ENCODE data around the gene C1orf21.

The C1orf21 gene

DNA sequence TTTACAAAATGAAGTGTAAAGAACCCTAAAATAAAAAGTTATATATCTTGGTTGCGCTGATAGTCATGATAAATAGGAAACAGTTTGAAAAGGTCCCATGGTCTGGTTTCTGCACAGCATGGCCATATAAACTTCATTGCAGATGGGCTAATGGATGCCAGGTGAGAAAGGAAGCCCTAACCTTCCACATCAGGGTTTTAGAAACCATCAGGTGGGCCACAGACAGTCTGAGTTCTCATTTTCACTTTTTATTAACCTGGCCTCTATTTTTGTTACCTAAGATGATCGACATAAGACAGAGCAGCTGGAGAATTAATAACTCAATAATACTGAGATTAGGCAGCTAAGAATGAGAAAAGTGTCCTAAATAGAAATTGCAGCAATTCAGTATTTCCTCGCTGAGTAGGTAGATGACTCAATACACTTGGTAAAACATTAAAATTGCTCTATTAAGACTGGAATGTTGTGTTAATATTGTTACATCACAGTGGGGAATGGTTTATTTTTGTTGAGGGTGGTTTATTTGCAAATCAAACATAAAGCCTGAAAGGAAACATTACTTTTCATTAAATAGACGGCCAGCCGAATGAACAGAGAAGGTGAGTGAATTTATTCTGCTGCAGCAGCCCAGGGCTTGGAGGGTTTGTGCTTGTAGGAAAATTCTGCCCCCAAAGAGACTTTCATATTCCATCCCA is 21.1 kb downstream of the C1orf21 start:
- Mint-ChIP-seq H3K4me1 (ENCODE audit: low read depth in 2 of 2) (peaks cover 10 to 63% of the 10 kb centered on the region in 2 donors), H3K36me3 (ENCODE audit: insufficient read depth) (no peaks in the 10 kb centered on the region), H3K9me3 (no peaks in the 10 kb centered on the region), H3K27ac (peak overlapping the region in 1 of 2 donors; percentile 1), H3K27me3 (no peaks in the 10 kb centered on the region), H3K4me3 (no peak overlapping the region)
- no peak for DNase-seq
- no peak for ATAC-seq (replicated peaks)

DNA sequence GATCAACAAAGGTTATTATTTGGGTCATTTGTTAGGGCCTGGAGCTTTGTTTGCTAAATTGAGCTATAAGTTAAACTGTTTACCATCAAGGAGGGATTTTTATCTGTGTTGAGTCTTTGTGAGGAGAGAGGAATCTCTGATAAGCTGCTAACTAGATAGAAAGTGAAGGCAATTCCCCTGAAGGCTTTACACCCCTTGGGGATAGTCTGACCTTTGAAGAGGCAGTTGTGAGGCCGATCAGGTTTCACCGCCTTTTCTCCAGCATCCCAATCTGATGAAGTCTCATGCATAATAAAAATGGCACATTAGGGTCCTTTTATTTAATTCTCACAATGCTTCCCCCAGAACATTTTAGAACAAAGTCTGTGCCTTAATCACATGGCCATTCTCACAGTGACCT is 21.8 kb downstream of the C1orf21 start:
- peak overlapping the region in 1 of 2 donors; percentile 56 for H3K27ac Mint-ChIP-seq
- no peak for ATAC-seq (replicated peaks)

DNA sequence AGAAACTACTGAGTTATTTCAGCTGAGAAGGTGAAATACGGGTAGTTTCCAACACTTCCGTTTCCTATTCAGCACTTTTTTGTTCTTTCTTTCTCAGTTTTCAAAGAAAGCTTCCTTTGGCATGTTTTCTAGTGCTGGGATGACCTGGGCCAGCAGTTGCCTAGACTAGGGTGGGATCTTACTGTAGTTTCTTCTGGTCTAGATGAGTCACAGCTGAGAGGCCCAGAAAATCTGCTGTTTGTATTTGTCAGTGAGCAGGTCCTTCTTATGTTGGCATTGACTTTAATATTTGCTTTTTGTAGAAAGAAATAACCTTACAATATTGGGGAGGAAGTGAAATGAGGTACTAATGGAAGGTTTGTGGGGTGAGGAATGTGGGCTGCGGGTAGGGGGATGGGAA is 22.2 kb downstream of the C1orf21 start:
- H3K36me3 Mint-ChIP-seq (ENCODE audit: insufficient read depth): peaks cover under 1% of the 10 kb centered on the region
- DNase-seq: no peak
- no peaks in the 10 kb centered on the region for H3K9me3 Mint-ChIP-seq
- no peaks in the 10 kb centered on the region for H3K27me3 Mint-ChIP-seq
- no peak overlapping the region for H3K4me3 Mint-ChIP-seq
- ATAC-seq (replicated peaks): no peak
- peak overlapping the region in 1 of 2 donors; percentile 56 for H3K27ac Mint-ChIP-seq
- peaks cover 9 to 63% of the 10 kb centered on the region in 2 donors for H3K4me1 Mint-ChIP-seq (ENCODE audit: low read depth in 2 of 2)

More for the DNA sequence above, 21.8 kb downstream of the C1orf21 start:
- H3K36me3 Mint-ChIP-seq (ENCODE audit: insufficient read depth): no peaks in the 10 kb centered on the region
- no peaks in the 10 kb centered on the region for H3K9me3 Mint-ChIP-seq
- H3K4me3 Mint-ChIP-seq: no peak overlapping the region
- peaks cover 9 to 63% of the 10 kb centered on the region in 2 donors for H3K4me1 Mint-ChIP-seq (ENCODE audit: low read depth in 2 of 2)
- H3K27me3 Mint-ChIP-seq: no peaks in the 10 kb centered on the region
- no peak for DNase-seq

DNA sequence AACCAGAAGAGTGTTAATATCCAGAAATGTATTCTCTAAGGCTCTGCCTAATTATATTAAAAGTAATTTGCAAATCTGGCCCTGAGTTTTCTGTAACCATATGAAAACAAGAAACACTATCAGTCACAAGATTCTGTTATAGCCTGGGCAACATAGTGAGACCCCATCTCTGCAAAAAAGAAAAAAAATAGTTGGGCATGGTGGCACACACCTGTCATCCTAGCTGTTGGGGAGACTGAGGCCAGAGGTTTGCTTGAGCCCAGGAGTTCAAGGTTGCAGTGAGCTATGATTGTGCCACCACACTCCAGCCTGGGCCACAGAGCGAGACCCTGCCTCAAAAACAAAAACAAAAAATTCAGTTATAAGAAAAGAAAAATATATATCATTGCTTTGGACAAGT is 25.6 kb downstream of the C1orf21 start:
- no peaks in the 10 kb centered on the region for H3K9me3 Mint-ChIP-seq
- no peak for ATAC-seq (replicated peaks)
- peaks cover 13 to 62% of the 10 kb centered on the region in 2 donors for H3K4me1 Mint-ChIP-seq (ENCODE audit: low read depth in 2 of 2)
- no peak overlapping the region for H3K27ac Mint-ChIP-seq
- H3K27me3 Mint-ChIP-seq: peaks cover 0 to 6% of the 10 kb centered on the region in 2 donors
- DNase-seq: no peak
- H3K4me3 Mint-ChIP-seq: no peak overlapping the region
- H3K36me3 Mint-ChIP-seq (ENCODE audit: insufficient read depth): peaks cover 2% of the 10 kb centered on the region

DNA sequence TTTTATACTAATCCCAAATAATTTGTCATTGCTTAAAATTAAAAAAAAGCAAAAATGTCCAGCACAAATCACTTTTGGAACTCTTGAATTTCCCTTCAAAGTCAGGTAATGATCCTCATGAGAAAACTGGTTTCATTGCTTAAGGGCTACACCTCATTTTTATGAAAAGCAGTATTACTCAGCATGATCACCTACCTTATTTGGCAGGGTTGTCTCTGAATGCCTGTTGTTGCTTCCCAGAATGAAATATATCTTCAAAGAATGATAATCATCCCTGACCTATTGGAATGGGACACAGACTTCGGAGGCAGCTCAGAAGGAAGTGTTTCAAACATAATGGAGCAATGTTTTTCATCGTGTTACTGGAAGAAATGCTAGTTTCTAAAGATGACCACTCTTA is 29.7 kb downstream of the C1orf21 start:
- Mint-ChIP-seq H3K36me3 (ENCODE audit: insufficient read depth) (peaks cover 2% of the 10 kb centered on the region), H3K4me1 (ENCODE audit: low read depth in 2 of 2) (peaks cover 16 to 65% of the 10 kb centered on the region in 2 donors), H3K27ac (no peak overlapping the region), H3K27me3 (peaks cover 0 to 6% of the 10 kb centered on the region in 2 donors), H3K4me3 (no peak overlapping the region), H3K9me3 (no peaks in the 10 kb centered on the region)
- no peak for ATAC-seq (replicated peaks)
- no peak for DNase-seq

DNA sequence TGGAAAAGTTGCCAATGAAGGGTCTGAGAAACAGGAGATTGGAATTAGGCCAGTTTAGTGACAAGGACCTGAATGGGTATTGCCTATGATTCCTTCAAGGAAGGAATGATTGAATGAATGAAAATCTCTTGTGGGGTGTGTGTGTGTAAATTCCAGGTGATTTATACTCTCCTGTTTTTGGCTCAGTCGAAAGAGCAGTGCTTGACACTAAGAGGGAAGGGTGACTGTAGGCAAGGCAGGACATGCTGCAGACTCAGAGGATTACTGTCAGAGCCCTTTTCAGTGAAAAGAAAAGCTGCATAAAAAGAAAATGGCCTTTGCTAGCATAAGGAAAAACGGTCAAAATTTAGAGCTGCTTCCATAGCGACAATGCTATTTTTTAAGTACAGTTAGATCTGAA is 30.1 kb downstream of the C1orf21 start:
- Mint-ChIP-seq H3K27me3 (peaks cover 0 to 6% of the 10 kb centered on the region in 2 donors), H3K27ac (no peak overlapping the region), H3K36me3 (ENCODE audit: insufficient read depth) (peaks cover 2% of the 10 kb centered on the region), H3K4me3 (no peak overlapping the region), H3K9me3 (no peaks in the 10 kb centered on the region), H3K4me1 (ENCODE audit: low read depth in 2 of 2) (peaks cover 16 to 65% of the 10 kb centered on the region in 2 donors)
- DNase-seq: no peak
- ATAC-seq (replicated peaks): no peak

DNA sequence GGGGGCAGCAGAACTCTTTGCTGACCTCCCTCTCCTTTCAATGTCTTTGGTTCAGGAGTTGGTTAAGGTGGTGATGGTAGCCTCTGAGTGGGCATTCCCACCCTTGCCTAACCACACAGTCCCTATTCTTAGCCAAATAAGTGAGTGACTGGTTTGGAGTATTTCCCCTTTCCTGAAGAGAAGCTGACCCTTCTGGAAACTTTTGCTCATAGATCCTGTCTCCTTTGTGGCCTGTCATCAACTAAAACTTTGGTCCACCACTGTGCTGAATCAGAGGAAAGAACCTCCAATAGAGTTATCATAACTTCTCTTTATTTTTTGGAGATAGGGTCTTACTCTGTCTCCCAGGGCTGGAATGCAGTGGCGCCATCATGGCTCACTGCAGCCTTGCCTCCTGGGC is 31.1 kb downstream of the C1orf21 start:
- H3K9me3 Mint-ChIP-seq: no peaks in the 10 kb centered on the region
- H3K36me3 Mint-ChIP-seq (ENCODE audit: insufficient read depth): peaks cover 2% of the 10 kb centered on the region
- H3K27ac Mint-ChIP-seq: peak overlapping the region in 1 of 2 donors; percentile 35
- ATAC-seq (replicated peaks) (no peak), DNase-seq (no peak)
- peaks cover 0 to 6% of the 10 kb centered on the region in 2 donors for H3K27me3 Mint-ChIP-seq
- H3K4me1 Mint-ChIP-seq (ENCODE audit: low read depth in 2 of 2): peaks cover 16 to 59% of the 10 kb centered on the region in 2 donors
- H3K4me3 Mint-ChIP-seq: no peak overlapping the region

DNA sequence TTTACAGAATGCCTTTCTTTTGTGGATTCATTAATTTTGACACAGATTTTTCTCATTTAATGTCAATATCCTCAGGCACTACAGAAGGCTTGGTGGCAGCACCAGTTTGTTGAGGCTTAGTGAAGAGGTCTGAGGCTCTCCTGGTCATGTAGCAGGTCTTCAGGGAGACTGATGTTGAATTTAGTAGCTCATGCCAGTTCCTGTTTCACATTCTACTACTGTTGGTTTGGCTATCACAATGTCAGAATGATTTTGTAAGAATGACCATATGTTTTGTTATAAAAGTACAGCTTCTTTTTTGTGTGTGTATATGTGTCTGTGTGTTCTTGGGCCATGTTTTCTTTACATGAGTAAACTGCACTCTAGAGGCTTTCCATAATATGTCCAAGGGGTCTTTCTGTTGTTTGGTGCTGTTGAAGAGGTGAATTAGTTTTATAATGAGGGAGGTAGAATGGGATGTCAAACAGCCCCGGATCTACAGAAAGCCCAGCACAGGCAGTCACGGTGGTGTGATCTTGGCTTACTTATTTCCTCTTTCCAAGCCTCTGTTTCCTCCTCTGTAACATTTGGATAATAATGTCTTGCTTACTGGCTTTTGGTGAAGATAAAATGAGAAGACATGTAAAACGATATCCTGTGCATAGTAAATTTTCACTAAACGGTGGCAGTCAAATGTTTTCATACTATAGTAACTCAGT is 32.0 kb downstream of the C1orf21 start:
- peaks cover 0 to 6% of the 10 kb centered on the region in 2 donors for H3K27me3 Mint-ChIP-seq
- H3K9me3 Mint-ChIP-seq: no peaks in the 10 kb centered on the region
- DNase-seq (no peak), ATAC-seq (replicated peaks) (no peak)
- peaks cover 2% of the 10 kb centered on the region for H3K36me3 Mint-ChIP-seq (ENCODE audit: insufficient read depth)
- peaks cover 16 to 62% of the 10 kb centered on the region in 2 donors for H3K4me1 Mint-ChIP-seq (ENCODE audit: low read depth in 2 of 2)
- peak overlapping the region in 1 of 2 donors; percentile 3 for H3K4me3 Mint-ChIP-seq
- peak overlapping the region in 1 of 2 donors; percentile 73 for H3K27ac Mint-ChIP-seq

DNA sequence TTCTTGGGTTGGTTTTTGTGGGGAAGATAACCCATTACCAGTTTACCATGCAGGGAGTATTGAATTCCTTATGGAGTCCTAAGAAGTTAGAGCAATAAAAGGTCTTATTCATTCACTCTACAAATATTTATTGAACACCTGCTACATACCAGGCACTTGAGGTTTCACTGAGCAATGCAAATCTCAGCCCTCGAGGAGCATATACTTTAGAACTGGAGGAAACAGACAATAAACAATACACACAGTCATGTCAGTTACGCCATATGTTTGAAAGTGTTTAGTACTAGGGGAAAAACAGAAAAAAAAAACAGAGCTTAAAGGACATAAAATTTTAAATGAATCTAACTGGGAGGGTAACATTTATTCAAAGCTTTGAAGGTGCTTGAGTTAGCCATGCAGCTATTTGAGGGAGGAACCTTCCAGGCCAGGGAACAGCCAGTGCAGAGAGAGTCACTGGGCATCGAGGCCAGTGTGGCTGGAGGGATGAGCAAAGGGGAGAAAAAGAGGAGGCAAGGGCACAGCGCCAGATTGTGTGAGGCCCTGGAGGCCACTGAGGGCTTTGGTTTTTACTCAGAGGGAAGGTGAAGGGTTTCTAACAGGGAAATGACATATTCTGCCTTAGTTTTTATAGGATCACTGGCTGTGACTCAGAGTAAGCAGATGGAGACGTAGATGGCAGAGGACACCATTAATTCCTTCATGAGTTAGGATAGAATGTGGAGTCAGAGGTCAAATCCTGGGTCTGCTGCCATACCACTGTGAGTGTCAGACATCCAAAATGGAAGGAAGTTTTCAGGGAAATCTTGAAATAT is 32.7 kb downstream of the C1orf21 start:
- ATAC-seq (replicated peaks): no peak
- H3K36me3 Mint-ChIP-seq (ENCODE audit: insufficient read depth): no peaks in the 10 kb centered on the region
- no peak overlapping the region for H3K4me3 Mint-ChIP-seq
- peaks cover 0 to 6% of the 10 kb centered on the region in 2 donors for H3K27me3 Mint-ChIP-seq
- no peak for DNase-seq
- H3K4me1 Mint-ChIP-seq (ENCODE audit: low read depth in 2 of 2): peaks cover 16 to 61% of the 10 kb centered on the region in 2 donors
- peak overlapping the region in 1 of 2 donors; percentile 73 for H3K27ac Mint-ChIP-seq
- no peaks in the 10 kb centered on the region for H3K9me3 Mint-ChIP-seq

DNA sequence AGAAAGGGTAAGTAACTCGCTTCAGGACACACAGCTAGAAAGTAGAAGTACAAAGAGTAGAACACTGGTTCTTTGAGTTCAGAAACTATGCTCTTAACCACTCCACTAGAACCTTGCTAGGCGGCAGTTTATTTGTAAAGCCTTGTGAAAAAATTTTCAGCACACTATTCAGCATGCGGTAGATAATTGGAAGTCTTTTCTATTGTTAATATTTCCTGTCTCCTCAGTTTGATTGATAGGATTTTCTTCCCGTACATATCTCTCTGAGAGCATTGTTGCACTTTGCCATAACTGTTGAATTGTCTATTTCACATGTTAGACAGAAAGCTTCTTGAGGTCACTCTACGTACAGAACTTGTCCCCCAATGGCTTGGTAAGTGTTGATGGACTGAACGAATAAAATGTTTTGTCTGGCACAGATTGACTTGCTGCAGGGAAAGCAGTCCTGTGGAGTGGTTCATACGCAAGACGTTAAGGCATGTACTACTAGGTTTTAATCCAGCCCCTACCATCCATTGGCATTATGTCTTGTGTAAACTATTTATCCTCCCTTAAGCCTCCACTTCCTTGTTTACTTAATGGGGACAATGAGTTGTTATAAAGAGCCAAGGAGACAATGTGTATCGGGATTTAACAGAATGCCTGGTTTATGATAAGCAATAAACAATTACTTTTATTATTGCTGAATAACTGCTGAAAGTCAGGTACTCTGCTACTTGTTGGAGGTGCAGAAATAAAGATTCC is 35.8 kb downstream of the C1orf21 start:
- DNase-seq: no peak
- no peak for ATAC-seq (replicated peaks)
- no peak overlapping the region for H3K4me3 Mint-ChIP-seq
- no peaks in the 10 kb centered on the region for H3K9me3 Mint-ChIP-seq
- no peak overlapping the region for H3K27ac Mint-ChIP-seq
- no peaks in the 10 kb centered on the region for H3K36me3 Mint-ChIP-seq (ENCODE audit: insufficient read depth)
- H3K27me3 Mint-ChIP-seq: peaks cover 0 to 9% of the 10 kb centered on the region in 2 donors
- peaks cover 16 to 57% of the 10 kb centered on the region in 2 donors for H3K4me1 Mint-ChIP-seq (ENCODE audit: low read depth in 2 of 2)

DNA sequence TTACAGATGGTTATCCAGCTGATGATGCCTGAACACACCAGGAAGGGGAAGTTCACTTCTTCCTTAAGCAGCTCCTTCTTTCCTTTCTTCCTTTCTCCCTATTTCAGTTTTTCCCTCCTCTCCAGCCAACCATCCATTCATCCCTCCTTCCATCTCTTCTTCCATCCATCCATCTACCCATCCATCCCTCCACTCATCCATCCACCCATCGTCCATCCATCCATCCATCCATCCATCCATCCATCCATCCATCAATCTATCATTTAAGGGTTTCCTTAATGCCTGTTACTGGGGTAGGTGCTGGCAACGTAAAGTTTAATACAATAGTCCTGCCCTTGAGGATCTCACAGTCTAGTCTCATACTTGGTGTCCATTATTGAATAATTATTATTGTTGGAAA is 36.8 kb downstream of the C1orf21 start:
- DNase-seq (no peak), ATAC-seq (replicated peaks) (no peak)
- H3K4me1 Mint-ChIP-seq (ENCODE audit: low read depth in 2 of 2): peaks cover 13 to 47% of the 10 kb centered on the region in 2 donors
- H3K27me3 Mint-ChIP-seq: peaks cover 0 to 9% of the 10 kb centered on the region in 2 donors
- no peaks in the 10 kb centered on the region for H3K9me3 Mint-ChIP-seq
- no peak overlapping the region for H3K4me3 Mint-ChIP-seq
- peak overlapping the region in 1 of 2 donors; percentile 63 for H3K27ac Mint-ChIP-seq
- H3K36me3 Mint-ChIP-seq (ENCODE audit: insufficient read depth): no peaks in the 10 kb centered on the region

DNA sequence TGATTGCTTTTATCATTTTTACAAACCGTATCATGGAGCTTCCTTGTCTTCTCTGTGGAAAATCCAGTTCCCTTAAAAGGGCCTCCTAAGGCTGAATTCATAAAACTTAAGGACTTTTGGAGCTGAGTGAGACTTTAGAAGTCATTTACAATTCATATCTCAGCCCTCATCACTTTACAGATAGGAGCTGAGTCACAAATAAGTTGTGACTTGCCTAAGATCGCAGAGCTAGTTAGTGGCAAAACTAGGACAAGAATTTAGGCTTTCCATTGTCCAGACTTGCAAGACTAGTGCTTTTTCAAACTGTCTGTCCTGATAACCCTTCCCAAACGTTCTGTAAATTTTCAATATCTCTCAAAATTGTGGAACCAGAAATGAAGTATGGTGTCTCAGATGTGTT is 37.3 kb downstream of the C1orf21 start:
- Mint-ChIP-seq H3K9me3 (no peaks in the 10 kb centered on the region), H3K4me3 (no peak overlapping the region), H3K27ac (peak overlapping the region in 1 of 2 donors; percentile 63), H3K4me1 (ENCODE audit: low read depth in 2 of 2) (peaks cover 9 to 42% of the 10 kb centered on the region in 2 donors), H3K27me3 (peaks cover 0 to 9% of the 10 kb centered on the region in 2 donors), H3K36me3 (ENCODE audit: insufficient read depth) (no peaks in the 10 kb centered on the region)
- DNase-seq (no peak), ATAC-seq (replicated peaks) (no peak)

DNA sequence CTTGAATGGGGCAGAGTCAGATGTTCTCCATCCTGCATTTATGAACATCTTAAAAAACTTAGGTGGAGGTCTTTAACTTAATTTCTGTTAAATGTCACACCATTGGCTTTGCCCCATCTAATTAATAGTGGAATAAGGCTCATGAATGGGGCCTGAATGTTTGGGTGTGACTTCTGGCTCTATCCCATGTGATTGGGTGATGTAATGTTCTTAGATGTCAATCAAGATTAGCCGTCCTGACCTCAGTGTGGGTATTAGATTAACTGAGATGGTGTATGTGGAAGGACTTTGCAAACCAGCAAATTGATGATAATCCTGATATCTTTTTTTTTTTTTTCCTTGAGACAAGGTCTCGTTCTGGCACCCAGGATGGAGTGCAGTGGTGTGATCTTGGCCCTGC is 38.1 kb downstream of the C1orf21 start:
- ATAC-seq (replicated peaks) (no peak), DNase-seq (no peak)
- Mint-ChIP-seq H3K36me3 (ENCODE audit: insufficient read depth) (no peaks in the 10 kb centered on the region), H3K4me1 (ENCODE audit: low read depth in 2 of 2) (peaks cover 5 to 36% of the 10 kb centered on the region in 2 donors), H3K27me3 (peaks cover 0 to 9% of the 10 kb centered on the region in 2 donors), H3K4me3 (no peak overlapping the region), H3K9me3 (no peaks in the 10 kb centered on the region), H3K27ac (no peak overlapping the region)

All from effector memory CD8-positive, alpha-beta T cell (primary cell).